H1 (cell line): ENCODE data around the gene SH2D1B. TPM values are rescaled to one million over a fixed set of nuclear protein-coding genes. Genes with fewer than 3 reads are reported as not detected.

Experiments
- RXRA ChIP-seq: IDR thresholded peaks from 2 replicates; pipeline ENCODE4 v1.6.1; 2011; ENCODE audit warnings: low read depth, mild to moderate bottlenecking, low read length, moderate library complexity; ENCODE audit not compliant: insufficient read depth
- polyA plus RNA-seq, 7 experiments: library from polyadenylated mRNA; depleted of rRNA in 3 of 7; stranded (reverse) in 5 of 7; unstranded in 2 of 7; fragments of >200 nt in 5 of 7; fragments of 200-250 nt in 2 of 7; gene quantifications; 1 replicate in 5 of 7; 2 replicates in 1 of 7; 4 replicates in 1 of 7; pipeline versions ENCODE4 v1.2.1 to v1.2.3, GENCODE V29; 2011 to 2013; ENCODE audit warnings: missing spikeins in 2 of 7, mixed read lengths in 2 of 7
- total RNA-seq: library from RNA; stranded (reverse); fragmentation: NEBNext Ultra II Directional; extraction: Animal tissue kit (Norgen Biotek cat#: 25700); gene quantifications from 2 replicates; pipeline ENCODE4 v1.2.1, GENCODE V29; 2021

The SH2D1B gene
- total and polyA plus RNA-seq, 2 of the 8 experiments (the other 6 are each of a cell fraction or from before 2014, with no cell fraction given): not detected

DNA sequence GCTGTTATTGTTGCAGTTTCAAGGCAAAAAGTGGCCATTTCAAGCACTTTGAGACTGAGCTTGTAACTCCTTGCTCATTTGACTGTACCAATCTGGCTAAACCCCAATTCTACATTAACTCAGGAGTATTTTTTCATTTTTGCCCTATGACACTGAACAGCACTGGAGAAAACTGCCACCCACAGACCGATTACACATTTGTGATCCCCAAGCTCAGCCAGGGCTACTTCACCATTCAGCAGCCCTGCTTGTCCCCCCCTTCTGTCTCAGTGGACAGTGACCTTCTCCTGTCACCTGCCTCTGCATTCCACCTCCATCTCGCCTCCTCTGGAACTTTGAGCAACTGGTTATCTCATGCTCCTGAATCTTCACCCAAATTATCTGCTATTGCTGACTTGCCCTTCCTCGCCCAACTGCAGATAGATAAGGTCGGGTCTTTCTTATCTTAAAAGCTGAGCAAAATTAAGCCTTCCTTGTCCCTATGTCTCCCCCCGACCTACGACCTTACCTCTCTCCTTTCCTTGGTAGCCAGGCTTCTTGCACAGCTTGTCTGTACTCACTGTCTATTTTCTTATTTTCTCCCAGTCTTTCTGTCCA, 60.6 kb downstream of the SH2D1B start (continued):
- no peak for TF ChIP-seq RXRA
